Thyroid gland (tissue), 4 donors: ENCODE results near the gene ZFYVE1. TPM values are rescaled to one million over a fixed set of nuclear protein-coding genes. Genes with fewer than 3 reads are reported as not detected.

ENCODE experiments used
- DNase-seq, 2 donors: peaks; one replicate each; pipeline ENCODE4 v3.0.0-alpha.2; 2019
- H3K27ac ChIP-seq, 3 donors: fragments of 200-600 bp; sonication (generic); 1 replicate in 2 of 3; 2 replicates in 1 of 3; pipeline ENCODE4 v1.5.1; 2016 to 2019; ENCODE audit warnings: mild to moderate bottlenecking in 1 of 3, moderate library complexity in 1 of 3
- H3K27me3 ChIP-seq: fragments of 200-600 bp; sonication (generic); one replicate; pipeline ENCODE4 v1.5.1; 2019
- H3K36me3 ChIP-seq, 2 donors: fragments of 200-600 bp; sonication (generic); one replicate each; pipeline ENCODE4 v1.5.1; 2016 to 2019
- H3K4me1 ChIP-seq, 2 donors: fragments of 200-600 bp; sonication (generic); one replicate each; pipeline ENCODE4 v1.5.1; 2017 to 2019
- H3K4me3 ChIP-seq, 3 donors: fragments of 200-600 bp; sonication (generic); replicated peaks in 1 of 3; 1 replicate in 2 of 3; 2 replicates in 1 of 3; pipeline ENCODE4 v1.5.1; 2016; ENCODE audit warnings: mild to moderate bottlenecking in 1 of 3
- H3K9me3 ChIP-seq: fragments of 200-600 bp; sonication (generic); one replicate; pipeline ENCODE4 v1.5.1; 2017
- CTCF ChIP-seq, 6 experiments: fragments of 200-600 bp in 3 of 6; fragments of 450-650 bp in 3 of 6; sonication (generic) in 3 of 6; IDR thresholded peaks; one replicate each; pipeline ENCODE4 v1.5.1; 2016 to 2019; ENCODE audit warnings: antibody characterized with exemption in 6 of 6, mild to moderate bottlenecking in 2 of 6, inconsistent platforms in 1 of 6, moderate library complexity in 1 of 6
- POLR2A ChIP-seq, 2 donors: fragments of 450-650 bp; IDR thresholded peaks; one replicate each; pipeline ENCODE4 v1.6.1; 2017; ENCODE audit warnings: antibody characterized with exemption in 2 of 2, mild to moderate bottlenecking in 2 of 2, moderate library complexity in 1 of 2
- WGBS, 2 donors: methylation state at CpG; one replicate each; pipeline ENCODE4 v1.1.5; 2017; 5-methylcytosine and 5-hydroxymethylcytosine counted together
- intact Hi-C: fragments of 100-400 bp; cut with DNase I; formaldehyde crosslinking; loops from one replicate; pipeline ENCODE4 v1.15.1; 2023
- small RNA-seq: library from RNA; depleted of rRNA; stranded (forward); fragments of <200 nt; gene quantifications from one replicate; pipeline ENCODE3, GENCODE V24; 2016
- total RNA-seq, 4 donors: library from RNA; depleted of rRNA; stranded (reverse); fragments of >200 nt; gene quantifications; one replicate each; pipeline ENCODE4 v1.2.3, GENCODE V29; 2016

Gene ZFYVE1
- total RNA-seq, 4 donors from 2014 or later: 21.9 to 29.2 (median 27.1) TPM

- H3K36me3 ChIP-seq: no peaks in the 10 kb centered on the region
- no peaks in the 10 kb centered on the region for H3K9me3 ChIP-seq
- no peak overlapping the region for H3K4me3 ChIP-seq
- H3K27ac ChIP-seq: no peak overlapping the region
- no peaks in the 10 kb centered on the region for H3K27me3 ChIP-seq
- DNase-seq: no peak
- 78 to 89% methylated on average over 2 of the region's 2 CpGs for WGBS, 2 donors
- TF ChIP-seq POLR2A (IDR thresholded peaks at IDR 0.05) (no peak), CTCF (IDR thresholded peaks at IDR 0.05) (no peak)
- intact Hi-C loops: no loop called here
- H3K4me1 ChIP-seq: peaks cover 10 to 21% of the 10 kb centered on the region in 2 donors
Measured at GRCh38 chr14:72920008-72920407, 106.9 kb downstream of the ZFYVE1 start.

Small RNAs within 50 kb of the gene (small RNA-seq; reads per million reads assigned to genes)
- not detected for gene RN7SL586P

Other genes with a start within 250 kb of the ZFYVE1 start
- 1 to 10 TPM in 2 of 4 donors, under 1 TPM in 2; 0.27 to 3.3 (median 1.3) TPM for gene DPF3, start 133.0 kb downstream of the ZFYVE1 start, total RNA-seq
- gene DCAF4, start 100.6 kb downstream of the ZFYVE1 start, total RNA-seq: 10 to 100 TPM; 29.0 to 45.0 (median 36.7) TPM
- gene RBM25, start 31.4 kb upstream of the ZFYVE1 start, total RNA-seq: 100 to 1,000 TPM in 1 of 4 donors, 10 to 100 TPM in 3; 56.0 to 103 (median 69.9) TPM
- 100 to 1,000 TPM in 1 of 4 donors, 10 to 100 TPM in 3; 54.6 to 100 (median 68.1) TPM for gene PSEN1, start 109.4 kb upstream of the ZFYVE1 start, total RNA-seq
- 10 to 100 TPM; 23.2 to 82.8 (median 48.4) TPM for gene PAPLN, start 210.4 kb upstream of the ZFYVE1 start, total RNA-seq